ENCODE data around the gene CDNF. TPM values are rescaled to one million over a fixed set of nuclear protein-coding genes. Genes with fewer than 3 reads are reported as not detected.

Gene CDNF
- total RNA-seq (1 to 10 TPM; 1.9 to 6.7 (median 2.6) TPM), polyA plus RNA-seq (4.5 TPM)
- long read RNA-seq, donor 1, partial matches to known transcripts: 0 of 1 reads
- long read RNA-seq, donor 1, other reads (novel, unspliced or antisense): 1 of 1 reads
- long read RNA-seq, donor 2: 0 reads
- long read RNA-seq, donor 3, transcript CDNF-203 (4 exons, 690 nt): major isoform, 5 of 5 reads
- long read RNA-seq, donor 3, partial matches to known transcripts: 0 of 5 reads
- long read RNA-seq, donor 3, other reads (novel, unspliced or antisense): 0 of 5 reads
- long read RNA-seq, donor 4, partial matches to known transcripts: 0 of 1 reads
- long read RNA-seq, donor 4, other reads (novel, unspliced or antisense): 0 of 1 reads

GRCh38 chr10:14837757-14838581 lies at the start of gene CDNF, which contains the start of the genes HSPA14 and MSANTD7:
CDNF (minus strand) TSS chr10:14838037; CDS start chr10:14837946, 91 bp downstream.
HSPA14 (plus strand) TSS chr10:14838306; CDS start chr10:14838403, 97 bp downstream.
MSANTD7 (plus strand) TSS chr10:14838306; CDS start chr10:14842285, 3,979 bp downstream.
- DNase-seq (peak; percentile 99 to 100 (median 100)), ATAC-seq (peak; percentile 99)
- H3K4me3 ChIP-seq (ENCODE audit: low read length): peak within 1 kb of the TSS; percentile 76
- intact Hi-C loops (cut with DNase I): no loop called here
- WGBS: under 1% methylated on average over 72 of the region's 72 CpGs
- peak within 1 kb of the TSS; percentile 91 for H3K27ac ChIP-seq (ENCODE audit: low read length)
- no peaks in the 10 kb centered on the region for H3K27me3 ChIP-seq (ENCODE audit: control insufficient read depth, insufficient read depth)
- H3K9me3 ChIP-seq (ENCODE audit: control insufficient read depth, low read length): no peaks in the 10 kb centered on the region
- H3K4me1 ChIP-seq (ENCODE audit: control insufficient read depth, insufficient read depth, low read length): no peaks in the 10 kb centered on the region

- no peak for DNase-seq
- Histone ChIP-seq H3K27me3 (ENCODE audit: control insufficient read depth, insufficient read depth) (no peaks in the 10 kb centered on the region), H3K4me1 (ENCODE audit: control insufficient read depth, insufficient read depth, low read length) (peaks cover 2% of the 10 kb centered on the region), H3K27ac (ENCODE audit: low read length) (no peak overlapping the region), H3K9me3 (ENCODE audit: control insufficient read depth, low read length) (no peaks in the 10 kb centered on the region), H3K4me3 (ENCODE audit: low read length) (no peak overlapping the region)
- intact Hi-C loops (cut with DNase I): no loop called here
- ATAC-seq: no peak
- WGBS: 90% methylated on average over 3 of the region's 3 CpGs
These were observed 46.2 kb upstream of the CDNF start for GRCh38 chr10:14884082-14884481.

GRCh38 chr10:14880229-14880628 lies 42.4 kb upstream of the CDNF start:
- DNase-seq (no peak), ATAC-seq (no peak)
- Histone ChIP-seq H3K9me3 (ENCODE audit: control insufficient read depth, low read length) (no peaks in the 10 kb centered on the region), H3K27ac (ENCODE audit: low read length) (no peak overlapping the region), H3K4me3 (ENCODE audit: low read length) (peak overlapping the region; percentile 86), H3K4me1 (ENCODE audit: control insufficient read depth, insufficient read depth, low read length) (peaks cover 6% of the 10 kb centered on the region), H3K27me3 (ENCODE audit: control insufficient read depth, insufficient read depth) (no peaks in the 10 kb centered on the region)
- intact Hi-C loops (cut with DNase I): no loop called here
- WGBS: 60% methylated on average over 7 of the region's 7 CpGs

GRCh38 chr10:14879928-14880193 lies 42.0 kb upstream of the CDNF start:
- intact Hi-C loops (cut with DNase I): no loop called here
- H3K4me1 ChIP-seq (ENCODE audit: control insufficient read depth, insufficient read depth, low read length): peaks cover 6% of the 10 kb centered on the region
- H3K4me3 ChIP-seq (ENCODE audit: low read length): peak overlapping the region; percentile 86
- ATAC-seq: no peak
- WGBS: 5% methylated on average over 5 of the region's 5 CpGs
- no peak for DNase-seq
- no peak overlapping the region for H3K27ac ChIP-seq (ENCODE audit: low read length)
- H3K27me3 ChIP-seq (ENCODE audit: control insufficient read depth, insufficient read depth): no peaks in the 10 kb centered on the region
- no peaks in the 10 kb centered on the region for H3K9me3 ChIP-seq (ENCODE audit: control insufficient read depth, low read length)

DNA sequence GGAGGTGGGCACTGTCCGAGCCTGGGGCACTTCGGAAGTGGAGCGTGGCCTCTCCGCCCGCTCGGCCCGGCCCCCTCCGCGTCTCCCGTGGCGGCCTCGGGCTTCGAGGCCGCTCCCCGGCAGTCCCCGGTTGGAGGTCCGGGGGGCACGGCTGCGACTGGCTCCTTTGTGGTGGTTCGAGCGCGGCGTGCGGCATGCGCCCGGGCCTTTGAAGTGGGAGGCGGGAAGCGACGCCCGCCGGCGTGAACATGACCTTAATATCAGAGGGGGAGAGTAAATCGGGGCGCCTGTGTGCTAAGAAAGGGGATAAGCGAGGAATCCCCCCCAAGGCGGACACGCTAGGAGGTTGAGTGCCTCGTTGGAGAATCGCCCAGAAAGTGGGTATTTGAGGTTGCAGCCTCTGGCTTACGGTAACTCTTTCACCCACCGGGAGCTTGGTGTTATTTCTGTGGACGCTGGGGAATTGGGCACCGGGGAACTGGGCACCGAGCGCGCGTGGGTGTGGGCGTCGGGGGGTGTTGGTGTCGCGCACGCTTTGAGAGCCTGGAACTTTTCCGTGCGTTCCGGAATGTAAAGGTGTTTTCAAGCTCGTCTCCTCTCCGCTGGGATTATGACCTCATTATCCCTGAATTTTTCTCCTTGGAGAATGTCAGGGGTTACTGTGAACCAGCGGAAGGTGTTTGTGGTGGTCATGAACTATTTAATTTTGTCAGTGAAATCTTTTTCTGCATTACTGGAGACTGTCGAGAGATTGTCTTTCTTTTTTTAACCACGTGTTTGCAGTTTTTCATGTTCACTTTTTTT lies 41.5 kb upstream of the CDNF start:
- Histone ChIP-seq H3K4me3 (ENCODE audit: low read length) (peak overlapping the region; percentile 86), H3K4me1 (ENCODE audit: control insufficient read depth, insufficient read depth, low read length) (peaks cover 6% of the 10 kb centered on the region), H3K27me3 (ENCODE audit: control insufficient read depth, insufficient read depth) (no peaks in the 10 kb centered on the region), H3K27ac (ENCODE audit: low read length) (peak overlapping the region; percentile 28), H3K9me3 (ENCODE audit: control insufficient read depth, low read length) (no peaks in the 10 kb centered on the region)
- DNase-seq (peak in 2 of 3 donors; percentile 39 to 62), ATAC-seq (no peak)
- under 1% methylated on average over 60 of the region's 60 CpGs for WGBS
- intact Hi-C loops (cut with DNase I): no loop called here

- H3K27ac ChIP-seq (ENCODE audit: low read length): peak within 1 kb of the TSS; percentile 97
- peak; percentile 97 to 99 (median 98) for DNase-seq
- peak within 1 kb of the TSS; percentile 86 for H3K4me3 ChIP-seq (ENCODE audit: low read length)
- WGBS: under 1% methylated on average over 102 of the region's 102 CpGs
- ATAC-seq: peak; percentile 98
- H3K9me3 ChIP-seq (ENCODE audit: control insufficient read depth, low read length): no peaks in the 10 kb centered on the region
- peaks cover 6% of the 10 kb centered on the region for H3K4me1 ChIP-seq (ENCODE audit: control insufficient read depth, insufficient read depth, low read length)
- intact Hi-C loops (cut with DNase I): no loop called here
- H3K27me3 ChIP-seq (ENCODE audit: control insufficient read depth, insufficient read depth): no peaks in the 10 kb centered on the region
These were observed 40.7 kb upstream of the CDNF start, which contains the start of gene SUV39H2 for GRCh38 chr10:14878266-14879123. SUV39H2 (plus strand) TSS chr10:14878866; CDS start chr10:14878889, 23 bp downstream.

DNA sequence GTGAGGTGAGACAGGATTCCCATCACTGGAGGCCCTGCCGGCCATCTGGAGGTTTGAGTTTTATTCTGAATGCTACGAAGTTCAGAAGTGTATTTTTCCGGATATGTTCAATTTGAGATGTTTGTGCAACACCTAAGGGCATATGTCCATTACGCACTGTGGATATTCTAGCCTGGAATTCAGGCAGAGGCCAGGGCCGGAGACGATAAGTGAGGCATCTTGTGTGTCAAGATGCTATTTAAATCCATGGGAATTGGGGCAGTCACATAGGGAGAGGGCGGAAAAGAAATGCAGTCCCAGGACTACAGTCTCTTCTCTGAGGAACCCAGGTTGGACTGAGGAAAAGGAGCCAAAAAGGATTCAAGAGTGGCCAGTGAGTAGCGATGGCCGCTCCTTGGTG lies 38.9 kb upstream of the CDNF start:
- peak overlapping the region; percentile 86 for H3K4me3 ChIP-seq (ENCODE audit: low read length)

DNA sequence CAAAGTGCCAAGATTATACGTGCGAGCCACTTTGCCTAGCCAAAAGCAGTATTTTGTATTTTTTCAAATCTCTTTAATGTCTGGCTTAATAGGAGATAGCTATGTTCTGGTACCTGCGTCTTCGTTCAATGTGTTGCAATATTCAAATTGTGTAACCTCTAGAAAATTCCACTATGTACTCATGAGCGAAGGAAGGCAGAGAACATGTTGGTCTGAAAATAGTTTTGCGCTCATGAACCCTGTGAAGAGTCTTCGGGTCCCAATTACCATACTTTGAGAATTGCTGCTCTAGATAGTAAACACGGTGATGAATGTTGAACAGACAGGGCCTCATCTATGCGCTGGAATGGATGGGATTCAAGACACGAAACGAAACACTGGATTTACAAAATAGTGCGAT lies 38.1 kb upstream of the CDNF start:
- ATAC-seq (no peak), DNase-seq (no peak)
- Histone ChIP-seq H3K9me3 (ENCODE audit: control insufficient read depth, low read length) (no peaks in the 10 kb centered on the region), H3K27me3 (ENCODE audit: control insufficient read depth, insufficient read depth) (no peaks in the 10 kb centered on the region), H3K27ac (ENCODE audit: low read length) (peak overlapping the region; percentile 25), H3K4me1 (ENCODE audit: control insufficient read depth, insufficient read depth, low read length) (peaks cover 6% of the 10 kb centered on the region), H3K4me3 (ENCODE audit: low read length) (no peak overlapping the region)
- WGBS: 94% methylated on average over 12 of the region's 12 CpGs
- intact Hi-C loops (cut with DNase I): no loop called here

More for the DNA sequence above, 38.9 kb upstream of the CDNF start:
- 72% methylated on average over 9 of the region's 9 CpGs for WGBS
- peak overlapping the region; percentile 88 for H3K27ac ChIP-seq (ENCODE audit: low read length)
- DNase-seq (peak in 1 of 3 donors; percentile 36), ATAC-seq (no peak)
- no peaks in the 10 kb centered on the region for H3K27me3 ChIP-seq (ENCODE audit: control insufficient read depth, insufficient read depth)
- intact Hi-C loops (cut with DNase I): no loop called here
- H3K9me3 ChIP-seq (ENCODE audit: control insufficient read depth, low read length): no peaks in the 10 kb centered on the region
- H3K4me1 ChIP-seq (ENCODE audit: control insufficient read depth, insufficient read depth, low read length): peaks cover 6% of the 10 kb centered on the region

- H3K27me3 ChIP-seq (ENCODE audit: control insufficient read depth, insufficient read depth): no peaks in the 10 kb centered on the region
- intact Hi-C loops (cut with DNase I): no loop called here
- ATAC-seq (no peak), DNase-seq (no peak)
- WGBS: 82% methylated on average over 2 of the region's 2 CpGs
- no peaks in the 10 kb centered on the region for H3K9me3 ChIP-seq (ENCODE audit: control insufficient read depth, low read length)
- H3K27ac ChIP-seq (ENCODE audit: low read length): no peak overlapping the region
- H3K4me3 ChIP-seq (ENCODE audit: low read length): no peak overlapping the region
- peaks cover 3% of the 10 kb centered on the region for H3K4me1 ChIP-seq (ENCODE audit: control insufficient read depth, insufficient read depth, low read length)
These were observed 35.4 kb upstream of the CDNF start for GRCh38 chr10:14873090-14873760.
